OCI-LY1 (cell line): ENCODE results near the gene ZDHHC11.
A peak's percentile ranks its signal among the peaks of the same experiment; 100 is the strongest.

Source experiments
- H2AFZ ChIP-seq: fragments of 200-600 bp; sonication (generic), shearing (Covaris generic); 2 replicates; pipeline ENCODE4 v1.6.0; 2014; ENCODE audit warnings: antibody characterized with exemption, mild to moderate bottlenecking, low read length
- H3F3A ChIP-seq: fragments of 200-600 bp; sonication (generic), shearing (Covaris generic); 2 replicates; pipeline ENCODE4 v1.6.0; 2014; ENCODE audit warnings: mild to moderate bottlenecking, antibody characterized with exemption, low read length, moderate library complexity; ENCODE audit not compliant: insufficient read depth
- H3K27ac ChIP-seq: fragments of 200-600 bp; sonication (generic); 2 replicates; pipeline ENCODE4 v1.5.1; 2014; ENCODE audit warnings: low read length, mixed run types, mild to moderate bottlenecking, low read depth; ENCODE audit not compliant: poor library complexity, severe bottlenecking
- H3K27me3 ChIP-seq: fragments of 200-600 bp; sonication (generic); 2 replicates; pipeline ENCODE4 v1.6.0; 2014; ENCODE audit warnings: antibody characterized with exemption, mild to moderate bottlenecking, low read length, moderate library complexity; ENCODE audit not compliant: insufficient read depth
- H3K36me3 ChIP-seq: fragments of 200-600 bp; sonication (generic); 2 replicates; pipeline ENCODE4 v1.6.1; 2014; ENCODE audit warnings: mild to moderate bottlenecking, antibody characterized with exemption, low read length, moderate library complexity, mixed read lengths; ENCODE audit not compliant: insufficient read depth
- H3K4me1 ChIP-seq: fragments of 200-600 bp; sonication (generic); 2 replicates; pipeline ENCODE4 v1.5.1; 2014; ENCODE audit warnings: mild to moderate bottlenecking, low read length, moderate library complexity; ENCODE audit not compliant: insufficient read depth, severe bottlenecking
- H3K4me2 ChIP-seq: fragments of 200-600 bp; sonication (generic), shearing (Covaris generic); 2 replicates; pipeline ENCODE4 v1.6.1; 2014; ENCODE audit warnings: low read length
- H3K4me3 ChIP-seq: fragments of 200-600 bp; sonication (generic); 2 replicates; pipeline ENCODE4 v1.5.1; 2014; ENCODE audit warnings: low read length, low read depth, mild to moderate bottlenecking, mixed read lengths; ENCODE audit not compliant: poor library complexity, severe bottlenecking
- H3K79me2 ChIP-seq: fragments of 200-600 bp; shearing (Covaris generic); 2 replicates; pipeline ENCODE4 v1.6.1; 2016; ENCODE audit warnings: mixed run types, low read length, mixed read lengths; ENCODE audit not compliant: insufficient read depth
- H3K9ac ChIP-seq: fragments of 200-600 bp; sonication (generic), shearing (Covaris generic); 2 replicates; pipeline ENCODE4 v1.6.1; 2014; ENCODE audit warnings: mild to moderate bottlenecking, low read length, mixed read lengths
- H3K9me2 ChIP-seq: fragments of 200-600 bp; sonication (generic), shearing (Covaris generic); 2 replicates; pipeline ENCODE4 v1.6.1; 2014; ENCODE audit warnings: low read depth, mild to moderate bottlenecking, low read length, mixed read lengths
- H3K9me3 ChIP-seq: fragments of 200-600 bp; shearing (Covaris generic); 2 replicates; pipeline ENCODE4 v1.6.1; 2014; ENCODE audit warnings: low read length, mixed read lengths
- H4K20me1 ChIP-seq: fragments of 200-600 bp; sonication (generic), shearing (Covaris generic); 2 replicates; pipeline ENCODE4 v1.6.0; 2016; ENCODE audit warnings: mild to moderate bottlenecking, low read length; ENCODE audit not compliant: insufficient read depth
- EZH2 ChIP-seq: fragments of 200-600 bp; sonication (generic), shearing (Covaris generic); IDR thresholded peaks from 2 replicates; pipeline ENCODE4 v1.8.0; 2017; ENCODE audit warnings: borderline replicate concordance, mixed run types, mild to moderate bottlenecking, antibody characterized with exemption, low read length, moderate library complexity, mixed read lengths
- TF ChIP-seq, protein P1 (sequence below): fragments of 200-600 bp; sonication (generic), shearing (Covaris generic); IDR thresholded peaks from 2 replicates; pipeline ENCODE4 v1.5.1; 2017; ENCODE audit warnings: mild to moderate bottlenecking, antibody characterized with exemption, low read length, moderate library complexity, mixed read lengths

ZDHHC11 gene, protein sequence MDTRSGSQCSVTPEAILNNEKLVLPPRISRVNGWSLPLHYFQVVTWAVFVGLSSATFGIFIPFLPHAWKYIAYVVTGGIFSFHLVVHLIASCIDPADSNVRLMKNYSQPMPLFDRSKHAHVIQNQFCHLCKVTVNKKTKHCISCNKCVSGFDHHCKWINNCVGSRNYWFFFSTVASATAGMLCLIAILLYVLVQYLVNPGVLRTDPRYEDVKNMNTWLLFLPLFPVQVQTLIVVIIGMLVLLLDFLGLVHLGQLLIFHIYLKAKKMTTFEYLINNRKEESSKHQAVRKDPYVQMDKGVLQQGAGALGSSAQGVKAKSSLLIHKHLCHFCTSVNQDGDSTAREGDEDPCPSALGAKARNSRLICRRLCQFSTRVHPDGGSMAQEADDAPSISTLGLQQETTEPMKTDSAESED

DNA sequence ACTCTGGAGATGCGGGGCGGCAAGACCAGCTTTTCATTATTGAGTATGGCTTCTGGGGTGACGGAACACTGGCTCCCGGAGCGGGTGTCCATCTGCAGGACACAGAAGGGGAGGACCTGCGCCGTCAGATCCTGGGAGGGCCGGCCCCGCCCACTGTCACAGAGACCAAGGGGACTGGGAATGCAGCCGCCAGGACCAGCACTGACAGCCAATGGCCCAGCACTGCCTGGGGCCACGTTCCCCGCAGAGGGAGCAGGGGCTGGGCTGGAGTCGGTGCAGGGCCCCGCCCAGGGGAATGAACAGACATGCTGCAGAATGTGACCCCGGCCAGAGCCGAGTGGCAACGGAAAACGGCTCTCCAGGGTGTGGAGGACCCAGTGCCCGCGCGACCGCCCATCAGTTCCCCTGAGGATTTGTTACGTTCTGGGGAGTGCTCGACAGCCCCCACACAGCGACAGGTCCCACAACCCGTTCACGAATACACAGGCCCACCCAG lies at the start of gene ZDHHC11:
Gene ZDHHC11 (minus strand): TSS at position 476 of the 496 bp plus-strand sequence. CDS start 384 bp downstream, at position 92.
- H2AFZ ChIP-seq = no peak within 1 kb of the TSS
- no peaks in the 10 kb centered on the region for H3K9me2 ChIP-seq
- no peak within 1 kb of the TSS for H3K4me3 ChIP-seq
- no peaks in the 10 kb centered on the region for H3K36me3 ChIP-seq
- H3K4me1 ChIP-seq = no peaks in the 10 kb centered on the region
- no peak within 1 kb of the TSS for H3K4me2 ChIP-seq
- no peaks in the 10 kb centered on the region for H4K20me1 ChIP-seq
- no peak within 1 kb of the TSS for H3K27ac ChIP-seq
- no peaks in the 10 kb centered on the region for H3K79me2 ChIP-seq
- H3F3A ChIP-seq = no peaks in the 10 kb centered on the region
- H3K27me3 ChIP-seq = no peaks in the 10 kb centered on the region
- H3K9me3 ChIP-seq = no peaks in the 10 kb centered on the region
- TF ChIP-seq, protein P1, sequence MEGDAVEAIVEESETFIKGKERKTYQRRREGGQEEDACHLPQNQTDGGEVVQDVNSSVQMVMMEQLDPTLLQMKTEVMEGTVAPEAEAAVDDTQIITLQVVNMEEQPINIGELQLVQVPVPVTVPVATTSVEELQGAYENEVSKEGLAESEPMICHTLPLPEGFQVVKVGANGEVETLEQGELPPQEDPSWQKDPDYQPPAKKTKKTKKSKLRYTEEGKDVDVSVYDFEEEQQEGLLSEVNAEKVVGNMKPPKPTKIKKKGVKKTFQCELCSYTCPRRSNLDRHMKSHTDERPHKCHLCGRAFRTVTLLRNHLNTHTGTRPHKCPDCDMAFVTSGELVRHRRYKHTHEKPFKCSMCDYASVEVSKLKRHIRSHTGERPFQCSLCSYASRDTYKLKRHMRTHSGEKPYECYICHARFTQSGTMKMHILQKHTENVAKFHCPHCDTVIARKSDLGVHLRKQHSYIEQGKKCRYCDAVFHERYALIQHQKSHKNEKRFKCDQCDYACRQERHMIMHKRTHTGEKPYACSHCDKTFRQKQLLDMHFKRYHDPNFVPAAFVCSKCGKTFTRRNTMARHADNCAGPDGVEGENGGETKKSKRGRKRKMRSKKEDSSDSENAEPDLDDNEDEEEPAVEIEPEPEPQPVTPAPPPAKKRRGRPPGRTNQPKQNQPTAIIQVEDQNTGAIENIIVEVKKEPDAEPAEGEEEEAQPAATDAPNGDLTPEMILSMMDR = no peak
- TF ChIP-seq EZH2 = no peak
- H3K9ac ChIP-seq = no peak within 1 kb of the TSS

DNA sequence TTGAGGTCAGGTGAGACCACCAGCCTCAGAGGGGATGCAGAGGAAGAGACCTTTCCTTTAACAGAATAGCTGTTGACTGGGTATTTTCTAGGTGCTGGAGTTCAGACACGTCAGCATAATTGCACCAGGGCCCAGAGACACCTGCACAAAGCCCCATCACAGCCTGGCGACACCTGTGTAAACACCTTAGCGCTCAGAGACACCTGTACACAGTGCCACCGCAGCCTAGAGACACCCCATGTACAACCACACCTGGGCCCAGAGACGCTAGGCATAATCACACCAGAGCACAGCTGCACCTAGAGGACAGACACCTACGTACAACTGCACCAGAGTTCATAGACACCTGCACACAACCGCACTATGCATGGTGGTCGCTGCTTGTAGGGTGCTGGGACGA lies 42.9 kb upstream of the ZDHHC11 start:
- Histone ChIP-seq H3K4me3 (peak overlapping the region; percentile 74), H3K9me2 (no peaks in the 10 kb centered on the region), H3K9me3 (no peaks in the 10 kb centered on the region), H2AFZ (no peak overlapping the region), H3F3A (no peaks in the 10 kb centered on the region), H4K20me1 (no peaks in the 10 kb centered on the region), H3K4me1 (peaks cover 22% of the 10 kb centered on the region), H3K27ac (peak overlapping the region; percentile 54), H3K27me3 (no peaks in the 10 kb centered on the region), H3K4me2 (peak overlapping the region; percentile 76), H3K9ac (peak overlapping the region; percentile 80), H3K79me2 (no peaks in the 10 kb centered on the region), H3K36me3 (peaks cover 57% of the 10 kb centered on the region)
- TF ChIP-seq EZH2 = no peak
- TF ChIP-seq, protein P1 = no peak

DNA sequence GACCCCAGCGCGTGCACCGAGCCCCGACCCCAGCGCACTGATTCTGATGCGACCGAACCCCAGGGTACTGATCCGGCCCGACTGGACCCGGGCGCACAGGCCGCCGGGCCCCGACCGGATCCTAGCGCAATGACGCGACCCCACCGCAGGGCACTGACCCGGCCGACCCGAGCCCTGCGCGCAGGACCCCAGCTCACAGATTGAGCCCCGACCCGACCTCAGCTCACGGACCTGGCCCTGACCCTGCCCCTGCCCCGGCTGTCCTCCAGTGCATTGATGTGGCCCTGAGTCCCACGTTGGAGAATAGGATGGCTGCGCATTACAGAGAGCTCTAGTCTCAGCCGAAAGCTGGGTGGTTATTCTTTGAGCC lies 42.3 kb upstream of the ZDHHC11 start:
- no peaks in the 10 kb centered on the region for H3K79me2 ChIP-seq
- H3K9ac ChIP-seq = peak overlapping the region; percentile 80
- peak overlapping the region; percentile 76 for H3K4me2 ChIP-seq
- peaks cover 22% of the 10 kb centered on the region for H3K4me1 ChIP-seq
- H4K20me1 ChIP-seq = no peaks in the 10 kb centered on the region
- peaks cover 62% of the 10 kb centered on the region for H3K36me3 ChIP-seq
- H3K27me3 ChIP-seq = no peaks in the 10 kb centered on the region
- TF ChIP-seq, protein P1 = no peak
- TF ChIP-seq EZH2 = no peak
- H3K4me3 ChIP-seq = peak overlapping the region; percentile 74
- H3K27ac ChIP-seq = peak overlapping the region; percentile 54
- no peaks in the 10 kb centered on the region for H3F3A ChIP-seq
- H3K9me3 ChIP-seq = no peaks in the 10 kb centered on the region
- H3K9me2 ChIP-seq = no peaks in the 10 kb centered on the region
- H2AFZ ChIP-seq = no peak overlapping the region
